HG03565 (cell line): ENCODE measurements around the gene LDHD.
"Not testable (repeated sequence)": the region's sequence is repeated elsewhere in the genome, so short reads cannot be mapped to it uniquely, and the experiment has no call there.

Experiments
- ATAC-seq: cut with Tn5 transposase; IDR thresholded peaks from one replicate; pipeline ENCODE4 v1.9.1; 2021; ENCODE audit warnings: mild to moderate bottlenecking, moderate library complexity; ENCODE audit not compliant: unreplicated experiment

Gene LDHD

DNA sequence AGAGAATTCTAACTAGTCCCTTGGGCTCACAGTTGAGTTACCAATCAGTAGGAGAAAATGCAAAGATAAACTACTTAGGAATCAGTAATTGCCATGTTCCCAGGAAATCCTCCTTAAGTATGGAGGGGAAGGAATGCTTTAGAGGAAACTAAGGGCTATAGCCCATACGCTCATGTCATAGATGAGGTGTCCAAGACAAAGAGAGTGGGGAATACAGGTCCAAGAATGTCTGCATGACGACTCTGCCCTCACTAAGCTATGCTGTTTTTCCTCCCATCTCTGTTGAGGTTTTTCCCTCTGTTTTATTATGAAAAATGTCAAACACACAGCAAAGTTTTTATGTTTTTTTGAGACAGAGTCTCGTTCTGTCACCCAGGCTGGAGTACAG, 16.0 kb downstream of the LDHD start:
- ATAC-seq = no peak

GRCh38 chr16:75099738-75100602, 16.6 kb downstream of the LDHD start:
- no peak for ATAC-seq

- ATAC-seq = no peak
These were observed 17.4 kb downstream of the LDHD start for GRCh38 chr16:75099075-75099667.

- peak; percentile 59 for ATAC-seq
These were observed 18.4 kb downstream of the LDHD start for GRCh38 chr16:75097941-75098901.

- no peak for ATAC-seq
These were observed 19.3 kb downstream of the LDHD start for GRCh38 chr16:75097191-75097761.

DNA sequence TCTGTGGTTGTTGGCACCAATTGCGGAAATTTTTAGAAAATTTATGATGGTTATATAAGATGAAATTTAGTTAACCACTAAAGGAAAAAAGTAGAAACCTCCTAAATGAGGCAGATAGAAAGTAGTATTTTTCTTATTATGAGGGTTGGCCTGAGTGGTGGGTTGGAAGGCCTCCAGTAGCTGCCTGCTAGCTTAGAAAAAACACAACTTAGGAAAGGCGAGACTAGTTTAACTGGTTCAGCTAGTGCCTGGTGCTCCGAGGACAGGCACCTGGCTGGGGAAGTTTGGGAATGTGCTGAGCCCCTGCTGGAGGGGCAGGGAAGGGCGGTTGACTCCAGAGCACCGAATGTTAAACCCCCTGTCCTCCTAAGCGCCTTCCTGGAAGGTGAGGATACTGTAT, 19.9 kb downstream of the LDHD start:
- no peak for ATAC-seq

- no peak for ATAC-seq
These were observed 21.4 kb downstream of the LDHD start for GRCh38 chr16:75095204-75095621.

- ATAC-seq = no peak
These were observed 22.7 kb downstream of the LDHD start for GRCh38 chr16:75093598-75094540.

DNA sequence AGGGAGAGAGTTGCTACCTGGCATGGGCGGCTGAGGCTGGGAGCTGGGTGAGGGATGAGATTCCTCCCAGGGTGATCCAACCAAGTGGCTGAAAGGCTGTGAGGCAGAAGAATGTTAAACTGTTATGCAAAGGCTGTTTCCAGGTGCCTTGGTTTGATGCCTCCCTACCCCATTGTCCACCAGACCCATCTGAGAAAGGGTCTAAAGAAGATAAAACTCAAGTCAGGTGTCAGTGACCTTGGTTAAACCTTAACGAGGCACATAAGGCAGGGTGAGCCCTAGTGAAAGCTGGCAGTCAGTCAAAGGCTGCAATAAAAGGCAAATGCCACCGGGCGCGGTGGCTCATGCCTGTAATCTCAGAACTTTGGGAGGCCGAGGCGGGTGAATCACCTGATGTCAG, 23.8 kb downstream of the LDHD start:
- ATAC-seq = no peak

DNA sequence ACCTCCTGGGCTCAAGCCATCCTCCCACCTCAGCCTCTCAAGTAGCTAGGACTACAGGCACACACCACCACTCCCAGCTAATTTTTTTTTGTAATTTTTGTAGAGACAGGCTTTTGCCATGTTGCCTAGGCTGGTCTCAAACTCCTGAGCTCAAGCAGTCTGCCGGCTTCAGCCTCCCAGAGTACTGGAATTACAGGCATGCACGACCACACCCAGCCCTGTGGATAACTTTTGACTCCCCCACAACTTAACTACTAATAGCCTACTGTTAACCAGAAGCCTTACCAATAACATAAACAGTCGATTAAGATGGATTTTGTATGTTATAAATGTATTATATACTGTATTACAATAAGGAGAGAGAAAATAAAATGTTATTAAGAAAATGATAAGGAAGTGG, 25.0 kb downstream of the LDHD start:
- ATAC-seq = not testable (repeated sequence)

GRCh38 chr16:75090899-75091298, 25.7 kb downstream of the LDHD start:
- not testable (repeated sequence) for ATAC-seq

DNA sequence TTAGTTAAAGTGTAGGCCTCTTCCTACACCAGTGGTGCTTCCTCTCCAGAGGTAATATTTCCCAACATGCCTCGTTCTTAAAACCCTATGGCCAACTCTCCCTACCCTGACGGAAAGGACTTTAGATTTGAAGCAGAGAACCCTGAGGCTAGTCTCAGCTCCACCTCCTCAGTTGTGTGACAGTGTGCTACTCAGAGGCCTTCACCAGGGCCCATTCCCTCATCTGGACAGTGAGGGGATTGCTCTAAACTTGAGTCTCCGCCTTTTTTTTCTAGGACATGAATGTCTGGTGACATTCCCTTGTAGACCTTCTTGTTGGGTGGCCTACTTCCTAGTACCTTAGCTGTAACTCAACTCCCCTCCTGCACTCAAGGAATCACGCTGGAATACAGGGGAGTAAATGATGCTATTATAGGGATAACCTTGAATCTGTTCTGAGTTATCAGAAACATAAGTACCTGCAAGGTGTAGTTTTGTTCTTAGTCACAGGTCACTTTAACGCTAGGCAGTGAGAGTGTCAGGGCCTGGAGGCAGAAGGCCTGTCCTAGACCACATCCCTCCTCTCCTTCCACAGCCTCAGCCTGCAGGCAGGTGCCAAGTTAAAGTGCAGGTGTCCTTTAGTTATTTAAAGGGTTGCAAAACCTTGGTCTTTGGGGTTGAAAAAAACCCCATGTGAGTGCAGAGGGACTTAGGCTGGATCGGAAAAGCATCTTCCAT, 26.9 kb downstream of the LDHD start:
- ATAC-seq = peak; percentile 40

DNA sequence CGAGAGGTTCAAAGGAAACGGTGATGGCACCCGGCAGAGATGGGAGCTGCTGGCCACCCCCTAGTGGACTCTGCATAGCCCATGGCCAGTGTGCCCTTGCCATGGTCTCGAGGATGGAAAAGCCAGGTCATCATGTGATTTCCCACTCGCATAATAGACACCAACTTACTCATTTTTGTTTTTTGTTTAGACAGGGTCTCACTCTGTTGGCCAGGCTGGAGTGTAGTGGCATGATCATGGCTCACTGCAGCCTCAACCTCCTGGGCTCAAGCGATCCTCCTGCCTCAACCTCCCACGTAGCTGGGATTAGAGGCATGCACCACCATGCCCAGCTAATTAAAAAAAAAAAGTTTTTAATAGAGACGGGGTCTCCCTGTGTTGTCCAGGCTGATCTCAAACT, 27.6 kb downstream of the LDHD start:
- ATAC-seq = no peak

DNA sequence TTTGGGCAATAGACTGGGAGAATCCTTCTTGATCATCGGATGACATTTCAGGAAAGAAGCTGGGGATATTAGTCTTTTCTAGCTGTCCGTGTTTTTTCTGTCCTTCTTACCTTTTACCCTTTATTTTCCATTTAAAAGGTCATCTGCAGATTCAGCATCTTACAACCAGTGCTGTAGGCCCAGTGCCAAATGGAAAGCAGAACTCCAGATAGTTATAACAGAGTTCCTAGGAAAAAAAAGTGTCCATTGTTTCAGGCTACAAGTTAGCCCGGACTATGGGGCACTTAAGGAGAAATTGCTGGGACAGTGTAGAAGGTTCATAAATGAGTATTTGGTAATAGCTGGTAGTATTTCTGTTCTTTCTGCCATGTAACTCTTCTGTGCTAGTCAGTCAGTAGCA, 28.4 kb downstream of the LDHD start:
- ATAC-seq = no peak

DNA sequence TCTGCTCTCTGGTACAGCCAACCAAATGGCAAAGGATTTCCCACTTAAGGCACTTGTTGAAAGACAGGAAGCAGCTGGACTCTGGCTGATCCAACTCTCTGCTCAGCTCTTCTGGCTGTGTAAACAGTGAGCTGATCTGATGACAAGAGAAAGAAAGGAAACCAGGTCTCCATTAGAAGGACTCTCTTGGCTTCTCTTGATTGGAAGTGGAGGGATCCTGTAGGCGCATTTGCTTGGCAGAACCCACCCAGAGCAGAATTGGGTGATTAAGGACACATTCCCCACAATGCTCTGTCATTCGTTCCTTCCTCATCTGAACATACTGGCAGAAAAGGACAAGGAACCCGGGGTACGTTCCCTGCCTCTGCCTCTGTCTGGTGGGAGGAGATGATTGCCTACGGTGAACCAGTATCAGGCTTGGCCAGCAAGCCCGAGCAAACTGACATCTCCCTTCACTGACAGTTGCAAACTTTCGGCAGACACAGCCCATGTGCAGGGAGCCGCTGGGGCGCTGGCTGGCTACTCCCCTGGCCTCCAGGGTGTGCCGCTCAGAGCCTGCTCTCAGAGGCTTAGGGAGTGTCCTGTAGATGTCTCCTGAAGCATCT, 29.1 kb downstream of the LDHD start:
- no peak for ATAC-seq

DNA sequence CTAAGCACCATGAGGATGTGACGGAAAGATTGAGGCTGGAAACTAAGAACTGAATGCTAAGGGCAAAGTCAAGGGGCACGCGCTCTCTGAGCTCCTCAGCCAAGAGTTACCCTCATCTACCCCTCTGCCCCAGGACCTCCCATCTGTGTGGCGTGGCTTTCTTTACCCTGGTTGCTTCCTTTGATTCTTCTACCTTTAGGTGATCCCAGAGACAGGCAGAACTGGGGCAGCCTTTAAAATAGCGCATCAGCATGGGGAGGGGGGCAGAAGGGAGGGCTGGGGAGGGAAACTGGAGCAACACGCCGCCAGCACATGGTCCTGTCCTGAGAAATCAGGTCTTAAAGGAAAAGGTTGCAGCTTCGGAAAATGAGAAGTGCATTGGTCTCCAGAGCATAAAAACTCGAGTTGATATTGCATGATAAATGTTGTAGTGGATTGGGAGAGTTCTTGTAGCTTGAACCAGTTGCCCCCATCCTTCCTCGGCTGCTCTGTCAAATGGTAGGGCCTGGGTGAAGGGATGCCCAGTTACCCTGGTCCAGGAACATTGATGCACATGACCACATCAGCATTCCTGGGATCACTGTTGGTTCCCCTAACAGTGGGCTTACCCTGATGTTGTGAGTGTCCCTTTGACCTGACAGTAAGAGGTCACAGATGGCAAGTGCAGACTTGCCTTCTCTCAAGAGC, 29.7 kb downstream of the LDHD start:
- ATAC-seq = no peak

DNA sequence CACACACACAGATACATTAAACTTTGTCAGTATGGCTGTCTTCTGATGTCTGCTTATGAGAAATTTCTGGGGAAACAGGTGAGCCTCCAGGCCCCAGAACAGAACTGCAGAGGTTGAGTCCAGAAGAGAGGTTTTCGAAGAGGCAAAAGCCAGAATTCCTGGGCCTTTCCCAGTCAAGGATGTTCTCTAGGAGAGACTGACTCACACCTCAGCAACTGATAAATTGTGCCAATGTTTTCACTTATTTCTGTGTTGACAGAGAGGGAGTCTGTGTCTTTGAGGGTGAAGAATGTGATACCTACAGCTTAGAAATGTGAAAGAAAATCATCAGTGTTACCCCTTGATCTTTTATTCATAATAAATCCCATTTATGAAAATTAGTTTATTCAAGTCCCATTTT, 30.3 kb downstream of the LDHD start:
- ATAC-seq = no peak

- ATAC-seq = no peak
These were observed 31.0 kb downstream of the LDHD start for GRCh38 chr16:75085556-75085955.
